GM18517 (cell line): ENCODE measurements around the gene MTA3.
"Not testable (repeated sequence)": the region's sequence is repeated elsewhere in the genome, so short reads cannot be mapped to it uniquely, and the experiment has no call there.

ENCODE experiments used
- ATAC-seq: cut with Tn5 transposase; IDR thresholded peaks from one replicate; pipeline ENCODE4 v1.9.1; 2021; ENCODE audit warnings: mild to moderate bottlenecking, moderate library complexity; ENCODE audit not compliant: unreplicated experiment

MTA3 gene

DNA sequence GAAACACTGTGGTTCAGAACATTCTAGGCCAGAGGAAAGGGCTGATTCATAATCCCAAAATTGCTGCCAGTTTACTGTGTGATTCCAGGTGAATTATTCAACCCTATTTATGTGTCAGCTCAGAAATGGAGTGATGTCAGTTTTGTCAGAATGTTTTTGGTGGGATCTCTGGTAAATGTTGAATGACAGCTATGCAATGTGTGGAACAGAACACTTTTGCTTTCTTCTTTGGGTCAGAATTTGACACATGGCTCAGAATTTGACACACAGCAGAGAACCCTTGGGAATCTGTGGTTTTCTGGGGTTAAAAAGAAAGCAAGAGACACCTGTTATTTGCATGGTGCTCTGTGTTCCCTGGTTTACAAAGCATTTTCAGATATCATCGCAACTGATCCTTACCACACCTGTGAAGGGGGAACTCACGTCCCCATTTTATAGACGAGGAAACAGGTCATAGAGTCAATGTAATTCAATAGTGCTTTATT is 1.6 kb upstream of the MTA3 start:
- peak; percentile 62 for ATAC-seq

DNA sequence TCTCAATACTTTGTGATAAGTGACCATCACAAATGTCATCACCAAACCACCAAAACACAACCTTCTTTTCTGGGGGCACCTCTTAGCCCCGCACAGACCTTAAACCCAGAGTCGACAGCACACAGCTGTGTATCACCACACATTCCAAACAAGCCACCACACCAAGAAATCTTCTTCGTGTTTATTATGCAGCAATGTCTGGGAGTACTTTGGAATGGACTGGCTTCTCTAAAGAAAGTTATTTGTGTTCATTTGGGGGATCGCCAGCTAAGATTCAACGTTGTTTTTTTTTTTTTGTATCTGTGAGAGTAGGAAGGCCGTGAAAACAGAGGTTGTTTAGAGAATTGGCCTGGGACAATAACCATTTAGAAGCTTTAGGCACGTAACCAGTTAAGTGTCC is 1.1 kb upstream of the MTA3 start:
- no peak for ATAC-seq

DNA sequence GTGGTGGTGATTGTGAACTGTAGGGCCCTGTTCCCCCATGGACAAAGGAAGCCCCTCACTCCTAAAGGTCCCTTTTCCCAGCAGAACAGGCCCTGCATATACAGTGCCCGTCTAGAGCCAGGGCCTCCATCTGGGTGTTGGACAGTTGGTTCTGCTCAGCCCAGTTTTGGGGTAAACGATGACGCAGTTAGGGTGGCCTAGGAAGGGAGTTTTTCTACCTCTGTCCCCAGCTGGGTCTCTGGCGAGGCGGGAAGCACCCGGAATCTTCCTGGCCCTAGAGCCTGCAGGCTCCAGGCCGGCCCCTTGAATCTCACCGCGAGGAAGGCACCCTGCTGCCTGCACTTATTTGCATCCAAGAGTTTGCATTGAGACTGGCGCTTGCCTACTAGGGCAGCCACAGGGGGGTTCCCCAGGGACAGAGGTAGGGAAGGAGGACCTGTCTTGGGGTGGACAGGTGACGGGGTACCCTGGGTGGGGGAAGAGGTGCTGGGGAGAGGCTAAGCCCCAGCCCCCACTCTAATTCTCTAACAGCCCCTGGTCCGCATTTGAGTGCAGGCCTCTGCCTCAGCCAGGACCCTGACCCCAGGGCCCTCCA is 529 bp upstream of the MTA3 start:
- ATAC-seq = peak; percentile 71

DNA sequence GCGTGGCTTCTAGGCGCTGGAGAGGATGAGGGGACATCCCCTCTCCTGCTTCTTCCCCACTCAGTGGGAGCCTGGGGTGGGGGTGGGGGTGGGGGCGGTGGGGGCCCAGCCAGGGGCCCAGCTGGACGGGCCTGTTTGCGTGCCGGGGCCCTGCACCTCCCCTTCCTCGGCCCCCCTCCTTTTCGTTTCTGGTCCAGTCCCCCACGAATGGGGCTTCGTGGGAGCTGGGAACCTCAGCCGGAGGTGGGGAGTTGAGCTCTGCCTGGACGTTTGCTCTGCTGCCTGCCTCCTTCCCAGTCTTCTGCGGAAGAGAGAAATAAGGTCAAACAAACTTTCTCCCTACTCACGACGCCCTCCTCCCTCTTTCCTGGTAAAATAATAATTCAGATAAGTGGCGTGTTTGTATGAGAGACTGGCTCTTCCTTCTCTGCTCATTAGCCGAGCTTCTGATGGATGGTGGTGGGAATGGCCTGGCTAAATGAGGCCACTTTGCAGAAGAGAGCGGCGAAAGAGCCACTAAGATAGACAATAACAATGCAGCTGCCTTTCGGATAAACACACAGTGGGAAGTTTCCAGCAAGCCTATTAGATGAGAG is 782 bp downstream of the MTA3 start:
- ATAC-seq = no peak

DNA sequence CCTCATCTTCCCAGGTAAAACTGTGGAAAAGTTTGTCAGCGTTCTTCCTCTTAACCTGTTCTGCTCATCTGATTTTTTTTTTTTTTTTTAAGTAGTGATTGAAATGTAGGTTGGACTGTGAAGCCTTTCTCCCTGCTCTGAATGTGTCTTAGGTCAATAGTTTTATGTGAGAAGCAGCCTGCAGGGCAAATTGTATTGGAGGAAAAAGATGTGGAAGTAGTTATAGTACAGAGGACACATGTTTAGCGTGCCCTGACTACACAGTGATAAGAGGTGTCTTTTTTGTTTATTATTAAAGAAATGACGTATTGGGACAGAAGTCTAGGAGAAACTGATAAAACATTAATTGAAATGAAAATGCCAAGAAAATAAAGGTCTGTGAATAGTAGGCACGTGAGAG is 1.5 kb downstream of the MTA3 start:
- no peak for ATAC-seq

DNA sequence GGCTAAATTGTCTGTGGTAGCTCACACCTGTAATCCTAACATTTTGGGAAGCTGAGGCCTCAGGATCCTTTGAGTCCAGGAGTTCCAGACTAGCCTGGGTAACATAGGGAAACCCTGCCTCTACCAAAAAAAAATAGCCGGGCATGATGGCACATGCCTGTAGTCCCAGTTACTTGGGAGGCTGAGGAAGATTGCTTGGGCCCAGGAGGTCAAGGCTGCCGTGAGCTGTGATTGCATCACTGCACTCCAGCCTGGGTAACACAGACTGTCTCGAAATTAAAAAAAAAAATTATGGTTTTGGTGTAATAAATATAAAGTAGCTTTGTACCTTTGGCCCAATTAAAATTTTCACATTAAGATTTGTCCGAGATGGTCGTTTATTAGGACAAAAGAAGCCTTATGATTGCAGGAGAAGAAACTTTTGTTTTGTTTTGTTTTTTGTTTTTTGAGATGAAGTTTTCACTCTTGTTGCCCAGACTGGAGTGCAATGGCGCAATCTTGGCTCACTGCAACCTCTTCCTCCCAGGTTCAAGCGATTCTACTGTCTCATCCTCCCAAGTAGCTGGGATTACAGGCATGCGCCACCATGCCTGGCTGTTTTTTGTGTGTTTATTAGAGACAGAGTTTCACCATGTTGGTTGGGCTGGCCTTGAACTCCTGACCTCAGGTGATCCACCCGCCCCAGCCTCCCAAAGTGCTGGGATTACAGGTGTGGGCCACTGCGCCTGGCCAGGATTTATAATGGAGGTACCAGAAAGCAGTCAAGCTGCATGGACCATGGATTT is 4.1 kb downstream of the MTA3 start:
- no peak for ATAC-seq

DNA sequence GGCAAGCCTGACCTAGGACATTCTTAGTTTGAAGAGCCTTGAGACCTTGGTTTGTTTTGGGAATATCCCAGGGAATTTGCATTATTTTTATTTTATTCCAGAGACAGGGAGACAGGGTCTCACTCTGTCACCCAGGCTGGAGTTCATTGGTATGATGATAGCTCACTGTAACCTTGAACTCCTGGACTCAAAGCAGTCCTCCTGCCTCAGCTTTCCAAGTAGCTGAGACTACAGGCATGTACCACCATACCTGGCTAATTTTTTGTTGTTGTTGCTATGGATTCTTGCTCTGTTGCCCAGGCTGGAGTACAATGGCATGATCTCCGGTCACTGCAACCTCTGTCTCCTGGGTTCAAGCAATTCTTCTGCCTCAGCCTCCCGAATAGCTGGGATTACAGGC is 4.8 kb downstream of the MTA3 start:
- ATAC-seq = no peak

DNA sequence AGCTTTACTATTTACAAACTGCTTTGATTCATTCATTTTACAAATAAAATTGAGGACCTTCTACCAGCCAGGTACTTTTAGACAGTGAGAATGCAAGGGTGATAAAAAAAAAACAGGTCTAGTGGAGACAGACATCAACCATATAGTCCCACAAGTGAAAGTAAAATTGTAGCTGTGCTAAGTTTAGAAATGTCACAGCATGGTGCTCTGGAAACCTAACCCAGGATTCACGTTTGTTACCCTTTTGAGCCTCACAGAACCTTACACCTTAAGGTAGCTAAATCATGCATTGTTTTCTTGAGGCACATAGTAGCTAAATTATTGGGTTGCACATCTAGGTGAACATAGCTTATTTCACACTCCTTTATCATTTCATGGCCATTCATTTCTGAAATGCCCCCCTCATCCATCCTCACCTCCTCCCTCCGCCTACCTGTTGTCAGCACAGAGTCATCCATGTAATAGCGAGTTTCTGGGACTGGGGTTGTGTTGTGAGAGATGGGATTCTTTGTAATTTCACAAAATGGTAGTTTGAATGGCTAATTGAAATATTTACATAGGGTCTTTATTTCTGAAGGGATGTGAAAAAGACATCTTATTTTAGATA is 7.1 kb downstream of the MTA3 start:
- no peak for ATAC-seq

DNA sequence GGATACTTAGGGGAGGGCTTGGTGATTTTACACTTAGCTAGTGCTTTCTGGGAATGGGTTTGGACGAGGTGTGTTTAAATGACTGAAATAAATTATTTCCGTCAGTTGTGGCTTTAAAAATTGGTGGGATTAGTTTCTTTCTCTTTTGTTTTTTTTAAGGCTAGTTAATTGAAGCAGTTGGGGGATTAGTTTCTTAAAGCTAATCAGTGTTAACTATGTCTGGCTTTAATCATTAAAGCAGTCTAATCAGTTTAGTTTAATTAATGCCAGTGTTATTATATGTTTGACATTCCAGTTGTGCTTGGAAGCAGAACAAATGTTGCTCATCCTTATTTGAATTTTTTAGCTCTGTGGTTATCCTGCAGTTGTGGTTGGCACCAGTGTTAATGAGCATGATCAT is 10.2 kb downstream of the MTA3 start:
- ATAC-seq = no peak

DNA sequence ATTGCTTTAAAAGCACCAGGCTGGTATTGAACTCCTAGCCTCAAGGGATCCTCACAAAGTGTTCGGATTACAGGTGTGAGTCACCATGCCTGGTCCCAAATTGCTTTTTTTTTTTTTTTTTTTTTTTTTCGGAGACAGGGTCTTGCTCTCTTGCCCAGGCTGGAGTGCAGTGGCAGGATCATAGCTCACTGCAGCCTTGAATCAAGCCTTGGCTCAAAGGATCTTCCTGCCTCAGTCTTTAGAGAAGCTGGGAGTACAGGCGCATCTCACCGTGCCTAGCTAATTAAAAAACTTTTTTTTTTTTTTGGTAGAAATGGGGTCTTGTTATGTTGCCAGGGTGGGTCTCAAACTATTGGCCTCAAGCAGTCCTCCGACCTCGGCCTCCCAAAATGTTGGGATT is 12.8 kb downstream of the MTA3 start:
- ATAC-seq = no peak

DNA sequence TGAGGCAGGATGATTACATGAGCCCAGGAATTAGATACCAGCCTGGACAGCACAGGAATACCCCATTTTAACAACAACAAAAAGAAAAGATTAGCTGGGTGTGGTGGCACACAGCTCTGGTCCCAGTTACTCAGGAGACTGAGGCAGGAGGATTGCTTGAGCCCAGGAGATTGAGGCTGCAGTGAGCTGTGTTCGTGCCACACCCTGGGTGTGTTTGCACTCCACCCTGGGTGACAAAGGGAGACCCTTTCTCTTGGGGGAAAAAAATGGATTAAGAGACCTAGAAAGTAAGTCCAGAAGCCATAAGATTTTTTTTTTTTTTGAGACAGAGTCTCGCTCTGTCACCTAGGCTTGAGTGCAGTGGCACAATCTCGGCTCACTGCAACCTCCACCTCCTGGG is 16.2 kb downstream of the MTA3 start:
- ATAC-seq = not testable (repeated sequence)

DNA sequence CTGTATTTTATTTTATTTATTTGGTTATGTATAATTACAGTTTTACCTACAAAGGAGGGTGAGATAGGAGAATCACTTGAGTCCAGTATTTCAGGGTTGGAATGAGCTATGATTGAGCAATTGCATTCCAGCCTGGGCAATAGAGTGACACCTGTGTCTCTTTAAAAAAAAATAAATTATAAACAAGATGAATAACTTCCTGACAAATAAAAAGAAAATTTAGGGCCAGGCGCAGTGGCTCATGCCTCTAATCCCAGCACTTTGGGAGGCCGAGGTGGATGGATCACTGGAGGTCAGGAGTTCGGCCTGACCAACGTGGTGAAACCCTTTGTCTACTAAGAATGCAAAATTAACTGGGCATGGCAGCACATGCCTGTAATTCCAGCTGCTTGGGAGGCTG is 17.3 kb downstream of the MTA3 start:
- ATAC-seq = no peak

DNA sequence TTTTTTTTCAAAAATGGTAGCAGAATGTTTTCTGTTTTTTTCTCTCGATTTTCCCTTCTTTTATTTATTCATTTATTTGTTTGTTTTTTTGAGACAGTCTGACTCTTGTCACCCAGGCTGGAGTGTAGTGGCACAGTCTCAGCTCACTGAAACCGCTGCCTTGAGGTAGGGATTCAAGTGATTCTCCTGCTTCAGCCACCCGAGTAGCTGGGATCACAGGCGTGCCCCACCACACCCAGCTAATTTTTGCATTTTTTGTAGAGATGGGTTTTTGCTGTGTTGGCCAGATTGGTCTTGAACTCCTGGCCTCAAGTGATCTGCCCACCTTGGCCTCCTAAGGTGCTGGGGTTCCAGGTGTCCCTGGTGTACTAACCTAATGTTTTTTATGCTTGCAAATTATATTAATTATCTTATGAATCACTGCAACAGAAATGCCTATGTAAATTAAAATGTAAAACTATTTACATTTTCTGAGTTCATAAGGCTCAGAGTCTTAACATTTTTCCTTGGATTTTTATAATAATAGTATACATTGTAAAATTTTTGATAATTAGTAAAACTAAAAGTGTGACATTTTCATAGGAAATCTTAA is 19.2 kb downstream of the MTA3 start:
- ATAC-seq = no peak

DNA sequence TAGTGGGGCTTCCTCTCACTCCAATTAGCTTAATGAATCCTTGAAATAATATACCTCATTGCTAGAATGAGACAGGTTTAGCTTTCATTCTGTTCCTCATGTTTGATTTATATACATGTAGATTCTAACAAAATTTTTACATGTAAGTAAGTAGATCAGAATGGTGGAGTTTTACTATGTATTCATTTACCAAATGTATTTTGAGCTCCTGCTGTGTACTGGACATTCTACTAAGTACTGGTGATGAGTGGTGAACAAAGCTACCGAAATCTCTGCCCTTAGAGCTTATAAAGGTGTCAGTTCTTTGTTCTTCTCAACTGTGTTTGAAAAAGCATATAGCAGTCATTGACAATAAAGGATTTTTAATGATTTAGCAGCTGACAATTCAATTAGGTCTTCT is 19.7 kb downstream of the MTA3 start:
- ATAC-seq = no peak

DNA sequence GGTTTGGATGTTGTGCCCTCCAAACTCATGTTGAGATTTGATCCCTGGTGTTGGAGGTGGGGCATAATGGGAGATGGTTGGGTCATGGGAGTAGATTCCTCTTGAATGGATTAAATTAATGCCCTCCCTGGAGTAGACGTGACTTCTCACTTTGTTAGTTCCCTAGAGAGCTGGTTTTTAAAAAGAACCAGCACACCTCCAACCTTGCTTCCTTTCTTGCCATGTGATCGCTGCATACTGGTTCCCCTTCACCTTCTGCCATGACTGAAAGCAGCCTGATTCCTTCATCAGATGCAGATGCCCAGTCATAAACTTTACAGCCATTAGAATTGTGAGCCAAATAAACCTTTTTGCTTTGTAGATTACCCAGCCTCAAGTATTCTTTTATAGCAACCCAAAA is 21.7 kb downstream of the MTA3 start:
- no peak for ATAC-seq

DNA sequence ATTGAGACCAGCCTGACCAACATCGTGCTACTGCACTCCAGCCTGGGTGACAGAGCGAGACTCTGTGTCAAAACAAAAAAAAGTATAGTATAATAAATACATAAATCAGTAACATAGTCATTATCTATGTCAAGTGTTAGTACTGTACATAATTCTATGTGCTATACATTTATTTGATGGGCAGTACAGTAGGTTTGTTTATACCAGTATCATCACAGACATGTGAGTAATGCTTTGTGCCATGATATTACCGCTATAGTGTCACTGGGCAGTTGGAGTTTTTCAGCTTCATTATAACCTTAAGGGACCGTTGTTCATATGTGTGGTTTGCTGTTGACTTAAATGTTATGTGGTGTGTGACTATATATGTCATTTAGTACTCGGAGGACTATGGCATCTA is 24.9 kb downstream of the MTA3 start:
- no peak for ATAC-seq

DNA sequence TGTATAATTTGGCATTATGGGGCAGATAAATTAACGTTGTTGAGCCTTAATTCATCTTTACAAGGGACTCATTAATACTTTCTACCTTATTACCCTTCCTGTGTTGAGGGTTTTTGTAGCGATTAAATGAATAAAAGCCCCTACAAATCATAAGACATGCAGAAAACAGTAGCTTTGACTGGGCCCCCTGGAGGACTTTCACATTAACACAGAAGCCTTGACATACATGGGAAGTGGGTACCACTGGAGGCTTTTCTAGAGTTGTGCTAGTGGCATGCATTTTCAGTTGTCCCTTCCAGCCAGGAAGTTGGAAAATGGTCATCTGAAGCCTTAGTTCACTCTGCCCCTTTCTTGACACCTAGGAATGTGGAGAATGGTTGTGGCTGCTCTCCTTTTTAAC is 30.2 kb downstream of the MTA3 start:
- no peak for ATAC-seq

DNA sequence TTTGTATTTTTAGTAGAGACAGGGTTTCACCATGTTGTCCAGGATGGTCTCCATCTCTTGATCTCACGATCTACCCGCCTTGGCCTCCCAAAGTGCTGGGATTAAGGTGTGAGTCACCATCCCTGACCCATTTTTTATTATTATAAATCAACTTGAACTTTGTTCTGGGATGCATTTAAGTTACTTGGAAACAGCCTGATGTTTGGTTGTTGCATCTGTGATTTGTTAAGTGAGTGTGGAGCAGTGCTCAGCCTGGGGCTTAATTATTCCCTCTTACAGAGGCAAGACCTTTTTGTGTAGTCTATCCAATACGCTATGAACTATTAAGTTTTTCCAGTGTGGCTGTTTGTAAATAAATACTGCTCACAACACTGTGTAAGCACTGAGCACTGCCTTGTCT is 32.6 kb downstream of the MTA3 start:
- ATAC-seq = no peak

DNA sequence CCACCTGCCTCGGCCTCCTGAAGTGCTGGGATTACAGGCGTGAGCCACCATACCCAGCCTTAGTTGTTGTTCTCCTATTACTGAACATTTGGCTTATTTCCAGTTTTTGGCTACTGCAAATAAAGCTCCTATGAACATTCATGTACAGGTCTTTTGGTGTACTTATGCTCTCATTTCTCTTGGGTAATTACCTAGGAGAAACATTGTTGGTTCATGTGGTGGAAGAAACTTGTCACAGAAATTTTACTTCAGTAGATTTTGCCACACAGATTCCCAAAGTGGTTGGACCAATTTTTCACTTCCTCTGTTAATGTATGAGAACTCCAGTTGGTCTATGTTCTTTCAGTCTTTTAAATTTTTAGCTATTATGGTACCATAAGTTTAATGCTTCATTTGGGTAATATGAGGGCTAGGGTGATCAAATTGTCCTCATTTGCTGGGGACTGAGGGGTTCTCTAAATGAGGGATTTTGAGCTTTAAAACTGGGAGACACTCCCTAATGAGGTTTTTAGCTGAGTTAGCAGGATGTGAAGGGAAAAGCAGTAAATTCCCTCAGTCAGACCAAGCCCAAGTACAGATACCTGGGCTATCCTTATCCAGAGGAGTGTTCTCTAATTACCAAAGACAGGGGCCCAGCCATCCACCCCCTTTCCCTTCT is 33.9 kb downstream of the MTA3 start:
- no peak for ATAC-seq

DNA sequence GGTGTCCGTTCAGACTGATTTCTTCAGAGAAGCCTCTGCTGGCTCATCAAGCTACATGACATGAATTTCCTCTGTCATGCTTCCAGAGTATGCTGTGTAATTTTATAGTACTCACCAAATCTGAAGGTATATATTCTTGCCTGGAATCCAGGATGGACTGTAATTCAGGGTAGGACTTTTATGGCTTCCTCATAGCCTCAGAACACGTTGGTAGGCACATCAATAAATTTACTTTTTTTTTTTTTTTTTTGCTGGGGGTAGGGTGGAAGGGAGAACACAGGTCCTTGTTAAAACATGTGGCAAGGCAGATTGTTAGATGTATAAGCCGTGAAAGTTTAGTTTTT is 34.4 kb downstream of the MTA3 start:
- ATAC-seq = no peak

DNA sequence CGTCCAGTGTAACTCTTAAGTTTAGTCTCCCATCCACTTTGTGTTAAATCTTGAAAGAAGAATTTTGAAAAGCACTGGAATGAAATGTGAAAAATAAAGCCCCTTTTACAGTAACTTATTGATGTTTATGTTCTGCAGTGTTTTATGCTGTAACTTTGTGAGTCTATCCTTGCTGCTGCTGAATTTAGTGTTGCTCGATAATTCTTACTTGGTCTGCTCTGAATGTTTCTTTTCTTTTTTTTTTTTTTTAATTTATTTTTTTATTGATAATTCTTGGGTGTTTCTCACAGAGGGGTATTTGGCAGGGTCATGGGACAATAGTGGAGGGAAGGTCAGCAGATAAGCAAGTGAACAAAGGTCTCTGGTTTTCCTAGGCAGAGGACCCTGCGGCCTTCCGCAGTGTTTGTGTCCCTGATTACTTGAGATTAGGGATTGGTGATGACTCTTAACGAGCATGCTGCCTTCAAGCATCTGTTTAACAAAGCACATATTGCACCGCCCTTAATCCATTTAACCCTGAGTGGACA is 36.0 kb downstream of the MTA3 start:
- ATAC-seq = not testable (repeated sequence)
